ENCODE data around the gene RGS1.

Gene RGS1

DNA sequence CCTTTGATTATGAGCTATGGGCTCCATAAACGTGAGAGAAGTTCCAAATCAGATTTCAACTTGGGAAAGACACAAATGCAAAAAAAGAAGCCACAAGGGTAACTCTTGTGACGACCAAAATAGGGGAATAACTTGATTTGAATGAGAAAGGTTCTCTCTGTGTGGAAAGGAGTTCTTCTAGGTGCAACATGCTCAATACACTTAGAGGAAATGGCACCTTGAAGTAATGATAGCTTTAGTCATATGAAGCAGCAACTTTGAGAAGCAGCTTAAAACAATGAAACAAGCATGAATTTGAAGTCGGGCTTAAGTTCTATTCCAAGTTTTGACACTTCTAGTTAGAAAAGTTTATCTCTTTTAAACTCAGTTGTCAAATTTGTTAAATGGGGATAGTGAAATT, 21.8 kb upstream of the RGS1 start:
- DNase-seq (ENCODE audit: low read depth in 2 of 2), result no peak

GRCh38 chr1:192554904-192555303, 20.7 kb upstream of the RGS1 start:
- DNase-seq (ENCODE audit: low read depth in 2 of 2), result no peak

GRCh38 chr1:192555399-192555798, 20.2 kb upstream of the RGS1 start:
- DNase-seq (ENCODE audit: low read depth in 2 of 2), result no peak

DNA sequence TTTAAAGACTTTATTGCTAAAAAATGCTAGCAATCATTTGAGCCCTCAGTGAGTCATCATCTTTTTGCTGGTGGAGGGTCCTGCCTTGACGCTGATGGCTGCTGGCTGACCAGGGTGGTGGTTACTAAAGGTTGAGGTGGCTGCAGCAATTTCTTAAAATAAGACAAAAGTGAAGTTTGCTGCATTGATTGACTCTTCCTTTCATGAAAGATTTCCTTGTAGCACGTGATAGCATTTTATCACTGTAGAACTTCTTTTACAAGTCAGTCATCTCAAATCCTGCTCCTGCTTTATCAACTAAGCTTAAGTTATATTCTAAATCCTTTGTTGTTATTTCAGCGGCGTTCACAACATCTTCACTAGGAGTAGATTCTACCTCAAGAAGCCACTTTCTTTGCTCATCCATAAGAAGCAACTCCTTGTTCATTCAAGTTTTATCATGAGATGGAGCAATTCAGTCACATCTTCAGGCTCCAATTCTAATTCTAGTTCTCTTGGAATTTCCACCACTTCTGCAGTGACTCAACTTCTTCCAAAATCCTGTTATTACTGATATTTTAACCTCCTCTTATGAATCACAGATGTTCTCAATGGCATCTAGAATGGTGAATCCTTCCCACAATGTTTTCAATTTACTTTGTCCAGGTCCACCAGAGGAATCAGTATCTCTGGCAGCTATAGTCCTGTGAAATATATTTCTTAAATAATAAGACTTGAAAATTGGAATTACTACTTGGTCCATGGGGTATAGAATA, 17.6 kb upstream of the RGS1 start:
- no peak for DNase-seq (ENCODE audit: low read depth in 2 of 2)

GRCh38 chr1:192559115-192560006, 16.2 kb upstream of the RGS1 start:
- no peak for DNase-seq (ENCODE audit: low read depth in 2 of 2)

DNA sequence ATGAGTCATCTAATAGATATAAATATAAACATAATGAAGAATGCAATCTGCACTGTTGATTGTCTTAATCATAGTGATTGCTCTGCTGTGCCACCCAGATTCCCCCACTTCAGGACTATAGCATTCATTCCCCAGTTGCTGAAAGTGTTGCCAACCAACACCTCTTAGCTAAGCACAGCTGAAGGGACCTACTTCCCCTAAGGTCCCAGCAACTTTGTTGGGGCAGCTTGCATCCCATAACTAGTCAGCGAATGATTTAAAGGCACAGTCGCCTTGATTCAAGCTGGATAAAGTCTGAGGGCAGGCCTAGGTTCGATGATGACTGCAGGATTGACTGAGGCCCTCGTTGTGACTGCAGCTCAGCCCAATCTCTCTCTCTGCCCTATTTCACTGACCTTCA, 14.3 kb upstream of the RGS1 start:
- DNase-seq (ENCODE audit: low read depth in 2 of 2), result no peak

DNA sequence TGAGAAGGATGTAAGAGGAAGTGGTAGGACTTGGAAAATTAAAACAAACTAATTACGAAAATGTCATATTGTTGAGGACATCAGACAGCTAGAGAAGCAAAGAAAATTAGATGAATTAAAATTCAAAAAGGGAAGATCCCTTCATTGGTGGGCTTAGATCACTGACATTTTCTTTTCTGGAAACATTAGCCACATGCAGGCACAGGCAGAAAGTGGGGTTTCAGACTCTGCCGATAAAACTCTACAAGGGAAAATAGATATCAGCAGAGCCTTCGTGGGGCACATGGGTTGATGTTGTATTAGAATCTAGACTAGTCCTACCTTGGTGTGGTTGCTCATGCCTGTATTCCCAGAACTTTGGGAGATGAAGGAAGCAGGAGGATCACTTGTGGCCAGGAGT, 12.4 kb upstream of the RGS1 start:
- DNase-seq (ENCODE audit: low read depth in 2 of 2), result no peak

DNA sequence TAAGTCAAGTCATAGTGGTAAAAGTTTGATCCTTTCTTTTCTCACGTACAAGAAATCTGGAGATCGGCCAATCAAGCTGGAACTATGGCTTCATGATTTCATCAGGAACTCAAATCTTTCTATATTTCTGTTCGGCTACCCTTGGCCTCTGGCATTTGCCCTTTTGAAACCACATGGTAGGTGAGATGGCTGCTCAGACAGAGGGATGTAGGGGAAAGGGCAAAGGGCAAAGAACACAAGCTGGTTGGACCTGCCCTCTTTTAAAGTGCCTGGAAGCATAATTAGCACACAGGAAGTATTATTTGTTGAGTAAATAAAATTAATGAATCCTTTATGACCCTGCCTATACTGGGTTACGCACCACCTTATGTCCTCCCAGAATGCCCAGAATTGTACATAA, 11.5 kb upstream of the RGS1 start:
- DNase-seq (ENCODE audit: low read depth in 2 of 2), result no peak

DNA sequence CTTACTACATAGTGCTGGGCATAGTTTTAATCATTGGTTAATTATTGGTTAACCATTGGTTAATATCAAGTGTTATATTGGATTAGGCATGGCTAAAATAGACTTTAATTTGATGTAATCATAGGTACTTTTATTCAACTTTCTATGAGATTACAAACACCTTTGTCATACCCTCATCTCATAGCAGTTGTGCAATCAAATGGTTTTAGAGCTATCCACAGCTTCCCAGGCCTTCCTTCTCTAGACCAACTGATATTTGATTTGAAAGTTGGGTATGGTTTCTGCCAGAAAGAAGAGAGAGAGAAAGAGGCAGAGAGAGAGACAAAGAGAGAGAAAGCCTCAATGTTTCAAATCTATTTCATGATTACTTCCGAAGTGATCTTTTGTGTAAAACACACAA, 9.6 kb upstream of the RGS1 start:
- no peak for DNase-seq (ENCODE audit: low read depth in 2 of 2)

DNA sequence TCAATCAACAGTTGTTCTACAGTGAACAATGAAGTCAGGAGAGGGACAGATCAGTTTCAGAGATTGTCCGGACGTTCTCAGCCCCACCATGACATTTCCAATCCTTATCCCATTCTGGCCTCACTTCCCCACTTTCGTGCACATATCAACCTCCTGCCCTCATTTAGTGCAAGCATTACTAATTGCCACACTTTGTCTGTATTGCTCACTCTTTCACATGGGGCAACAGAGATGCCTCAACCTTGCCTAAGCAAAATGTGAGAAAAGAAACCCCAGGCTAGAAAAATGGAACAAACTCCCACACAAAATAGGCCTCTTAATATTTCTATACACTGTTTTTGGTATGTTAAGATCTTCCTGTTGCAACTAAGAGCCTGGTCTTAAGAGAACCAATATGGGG, 8.9 kb upstream of the RGS1 start:
- no peak for DNase-seq (ENCODE audit: low read depth in 2 of 2)

DNA sequence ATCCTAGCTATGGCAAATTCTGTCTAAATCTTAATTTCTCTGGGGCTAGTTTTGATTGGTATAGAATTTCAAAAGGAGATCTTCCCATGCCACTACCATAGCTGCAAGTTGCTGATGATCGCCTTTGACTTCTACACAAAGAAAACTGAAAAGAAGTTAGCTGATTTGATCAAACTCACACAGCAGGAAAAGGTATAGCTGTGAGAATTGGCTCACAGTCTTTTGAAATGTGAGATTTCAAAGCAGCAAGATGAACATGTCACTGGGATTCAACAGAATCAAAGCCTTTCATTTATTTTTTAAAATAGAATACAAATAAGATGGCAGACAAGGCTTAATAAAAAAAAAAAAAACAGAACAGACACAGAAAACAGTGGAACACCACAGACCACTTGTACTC, 7.5 kb upstream of the RGS1 start:
- no peak for DNase-seq (ENCODE audit: low read depth in 2 of 2)

GRCh38 chr1:192571668-192572067, 3.9 kb upstream of the RGS1 start:
- DNase-seq (ENCODE audit: low read depth in 2 of 2), result no peak

GRCh38 chr1:192573499-192573898, 2.1 kb upstream of the RGS1 start:
- no peak for DNase-seq (ENCODE audit: low read depth in 2 of 2)

- no peak for DNase-seq (ENCODE audit: low read depth in 2 of 2)
Observed at GRCh38 chr1:192574073-192574472, 1.5 kb upstream of the RGS1 start.

DNA sequence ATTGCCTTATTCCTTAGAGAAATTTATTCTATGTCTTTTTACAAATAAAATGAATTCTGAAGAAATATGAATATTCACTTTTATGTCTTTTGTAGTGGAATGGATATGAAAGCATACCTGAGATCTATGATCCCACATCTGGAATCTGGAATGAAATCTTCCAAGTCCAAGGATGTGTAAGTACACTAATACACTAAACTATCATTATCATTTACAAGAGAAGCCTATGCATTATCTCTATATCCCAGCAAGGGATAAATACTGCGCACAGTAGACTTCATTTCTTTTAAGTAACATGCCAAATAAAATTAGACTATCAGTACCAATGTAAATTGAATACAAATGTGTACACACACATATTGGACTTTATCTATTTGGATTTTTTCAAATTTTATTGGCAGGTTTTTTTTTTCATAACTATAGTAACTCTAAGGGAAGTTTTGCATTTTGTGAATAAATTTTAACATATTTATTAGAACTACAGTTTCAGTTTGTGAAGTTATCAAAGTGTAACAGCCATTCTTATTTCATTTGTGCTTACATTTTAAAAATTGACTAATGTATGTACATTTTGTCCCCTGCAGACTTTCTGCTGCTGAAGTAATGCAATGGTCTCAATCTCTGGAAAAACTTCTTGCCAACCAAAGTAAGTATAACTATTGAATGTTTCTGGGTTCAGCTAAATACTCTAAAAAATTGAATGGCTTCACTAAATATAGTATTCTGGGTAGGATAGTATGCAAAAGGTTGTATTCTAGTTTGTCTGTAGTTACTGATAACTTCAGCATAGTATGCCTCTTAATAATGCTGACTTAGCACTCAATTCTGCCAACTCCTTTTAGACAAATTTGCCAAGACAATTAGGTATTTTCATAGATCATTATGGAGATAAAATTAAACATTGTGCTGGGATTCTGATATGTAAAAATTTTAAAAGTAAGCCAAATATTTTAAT, 894 bp downstream of the RGS1 start:
- no peak for DNase-seq (ENCODE audit: low read depth in 2 of 2)

GRCh38 chr1:192577145-192578140, 1.9 kb downstream of the RGS1 start:
- DNase-seq (ENCODE audit: low read depth in 2 of 2), result no peak

DNA sequence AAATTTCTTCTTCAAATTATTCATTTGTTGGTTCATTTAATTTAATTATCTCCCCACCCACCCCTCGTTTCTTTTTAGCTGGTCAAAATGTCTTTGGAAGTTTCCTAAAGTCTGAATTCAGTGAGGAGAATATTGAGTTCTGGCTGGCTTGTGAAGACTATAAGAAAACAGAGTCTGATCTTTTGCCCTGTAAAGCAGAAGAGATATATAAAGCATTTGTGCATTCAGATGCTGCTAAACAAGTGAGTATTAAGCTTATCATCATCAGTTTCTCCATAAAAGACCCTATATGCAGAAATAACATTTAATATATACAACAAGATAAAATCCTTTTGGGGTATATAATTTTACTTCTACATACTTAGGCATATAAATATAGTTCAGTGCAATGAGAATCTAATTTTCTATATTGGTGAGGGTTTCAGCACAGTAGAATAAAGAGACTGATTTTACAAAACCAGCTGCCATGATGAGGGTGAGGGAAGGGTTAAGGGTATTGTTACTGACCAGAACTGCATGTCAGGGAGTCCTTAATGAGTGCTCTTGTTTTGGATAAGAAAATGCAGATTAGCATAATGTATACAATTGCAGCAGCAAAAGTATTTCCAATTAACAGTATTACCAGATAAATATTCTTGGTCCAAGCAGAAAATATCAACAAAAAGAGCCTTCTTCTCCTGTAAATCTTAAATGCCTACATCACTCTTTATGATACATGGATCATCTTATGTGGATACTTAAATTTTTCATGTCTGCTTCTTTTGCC, 2.8 kb downstream of the RGS1 start:
- no peak for DNase-seq (ENCODE audit: low read depth in 2 of 2)

DNA sequence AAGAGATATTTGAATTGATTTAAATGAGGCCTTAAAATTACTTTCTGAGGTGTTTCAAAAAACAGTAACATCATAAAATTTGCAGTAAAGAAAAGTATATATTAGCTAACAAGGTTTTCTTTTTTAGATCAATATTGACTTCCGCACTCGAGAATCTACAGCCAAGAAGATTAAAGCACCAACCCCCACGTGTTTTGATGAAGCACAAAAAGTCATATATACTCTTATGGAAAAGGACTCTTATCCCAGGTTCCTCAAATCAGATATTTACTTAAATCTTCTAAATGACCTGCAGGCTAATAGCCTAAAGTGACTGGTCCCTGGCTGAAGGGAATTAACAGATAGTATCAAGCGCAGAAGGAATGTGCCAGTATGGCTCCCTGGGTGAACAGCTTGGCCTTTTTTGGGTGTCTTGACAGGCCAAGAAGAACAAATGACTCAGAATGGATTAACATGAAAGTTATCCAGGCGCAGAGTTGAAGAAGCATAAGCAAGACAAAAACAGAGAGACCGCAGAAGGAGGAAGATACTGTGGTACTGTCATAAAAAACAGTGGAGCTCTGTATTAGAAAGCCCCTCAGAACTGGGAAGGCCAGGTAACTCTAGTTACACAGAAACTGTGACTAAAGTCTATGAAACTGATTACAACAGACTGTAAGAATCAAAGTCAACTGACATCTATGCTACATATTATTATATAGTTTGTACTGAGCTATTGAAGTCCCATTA, 3.6 kb downstream of the RGS1 start:
- no peak for DNase-seq (ENCODE audit: low read depth in 2 of 2)

DNA sequence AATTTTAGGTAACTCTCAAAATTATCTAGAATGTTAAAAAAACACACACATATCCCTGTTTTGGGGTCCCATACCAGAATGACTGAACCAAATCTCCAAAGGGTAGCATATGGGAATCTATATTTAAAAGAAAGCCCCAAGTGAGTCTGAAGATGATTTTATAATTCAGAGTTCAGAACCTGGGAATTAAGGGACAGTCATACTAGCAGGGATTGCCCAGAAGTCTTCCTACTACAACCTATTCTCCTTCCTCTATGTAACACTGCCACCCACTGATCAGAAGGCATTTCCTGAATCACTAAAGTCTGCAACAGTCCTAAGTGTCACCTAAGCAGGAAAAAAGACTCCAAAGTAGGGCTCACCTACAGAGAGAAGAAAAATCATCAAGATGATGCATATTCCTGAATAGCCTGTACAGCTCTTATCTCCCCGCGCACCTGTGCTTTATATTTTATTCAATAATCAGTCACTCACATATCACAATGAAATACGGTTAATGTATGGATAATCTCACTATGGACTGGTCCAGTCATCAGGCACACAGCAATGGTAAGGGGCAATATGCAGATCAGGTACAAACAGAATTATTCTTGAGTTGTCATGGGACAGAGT, 4.9 kb downstream of the RGS1 start:
- no peak for DNase-seq (ENCODE audit: low read depth in 2 of 2)

Measured in stimulated activated CD8-positive, alpha-beta memory T cell treated with anti-CD3 and anti-CD28 coated beads, Interleukin-2, amount 100 ng/mL, for 48 hours (primary cell).